ENCODE data around the gene TRAPPC6A. TPM values are rescaled to one million over a fixed set of nuclear protein-coding genes. Genes with fewer than 3 reads are reported as not detected.

The TRAPPC6A gene
- total and polyA plus RNA-seq, 2 of the 13 experiments (the other 11 are each of a cell fraction or from before 2014, with no cell fraction given) = 6.5 to 21.0 TPM

- TF ChIP-seq PRDM4 (CRISPR knock-in tag; IDR thresholded peaks at IDR 0.05; ENCODE audit: borderline replicate concordance) = no peak
- TF ChIP-seq SIX4 (CRISPR knock-in tag; IDR thresholded peaks at IDR 0.05) = no peak
- no peak; the same call in 1 of the 2 replicates for TF ChIP-seq CREB3 (CRISPR knock-in tag; IDR thresholded peaks at IDR 0.05)
- no peak for TF ChIP-seq ZNF572 (CRISPR knock-in tag; IDR thresholded peaks at IDR 0.05)
- TF ChIP-seq HNF1A (IDR thresholded peaks at IDR 0.05; ENCODE audit: low read depth) = 0 out of 2 replicates have a peak, but pooled peaks have one; percentile 13
- no peak for TF ChIP-seq HNF1A (CRISPR knock-in tag; IDR thresholded peaks at IDR 0.05; ENCODE audit: borderline replicate concordance)
- no peak for TF ChIP-seq HNF4G (IDR thresholded peaks at IDR 0.05; ENCODE audit: borderline replicate concordance, low read depth, low read length)
- no peak for TF ChIP-seq HNF4G (CRISPR knock-in tag; IDR thresholded peaks at IDR 0.05; ENCODE audit: borderline replicate concordance, low read depth)
- no peak for TF ChIP-seq FOXA1 (IDR thresholded peaks at IDR 0.05)
- TF ChIP-seq FOXA1 (CRISPR knock-in tag; IDR thresholded peaks at IDR 0.05) = no peak
- TF ChIP-seq ZSCAN9 (CRISPR knock-in tag; IDR thresholded peaks at IDR 0.05; ENCODE audit: borderline replicate concordance) = no peak
- TF ChIP-seq MAFF (IDR thresholded peaks at IDR 0.05; ENCODE audit: low read depth, low read length) = no peak
- peak; percentile 84; the same call in 1 of the 2 replicates for TF ChIP-seq USF2 (IDR thresholded peaks at IDR 0.05; ENCODE audit: low read depth, low read length)
- peak; percentile 95 for TF ChIP-seq USF2 (CRISPR knock-in tag; IDR thresholded peaks at IDR 0.05; ENCODE audit: borderline replicate concordance)
- no peak for TF ChIP-seq XBP1 (CRISPR knock-in tag; IDR thresholded peaks at IDR 0.05)
- no peak for TF ChIP-seq FOSL2 (CRISPR knock-in tag; IDR thresholded peaks at IDR 0.05)
- no peak for TF ChIP-seq ZKSCAN5 (CRISPR knock-in tag; IDR thresholded peaks at IDR 0.05)
- no peak for TF ChIP-seq MAFK (conservative IDR thresholded peaks at IDR 0.05 in 1 of 2, IDR thresholded peaks at IDR 0.05 in 1 of 2; ENCODE audit: low read length in 2 of 2)
- peak; percentile 38; the same call in 1 of the 2 replicates for TF ChIP-seq THRA (CRISPR knock-in tag; IDR thresholded peaks at IDR 0.05; ENCODE audit: borderline replicate concordance)
Observed at GRCh38 chr19:45178262-45179071, 430 bp upstream of the TRAPPC6A start, which contains the start of gene BLOC1S3 (continued).

Measured in HepG2 (cell line).